ENCODE data around the gene RPS6KA2. TPM values are rescaled to one million over a fixed set of nuclear protein-coding genes. Genes with fewer than 3 reads are reported as not detected.
A peak's percentile ranks its signal among the peaks of the same experiment; 100 is the strongest.

RPS6KA2 gene
- total RNA-seq, 1 donor from 2014 or later = 33.7 TPM

DNA sequence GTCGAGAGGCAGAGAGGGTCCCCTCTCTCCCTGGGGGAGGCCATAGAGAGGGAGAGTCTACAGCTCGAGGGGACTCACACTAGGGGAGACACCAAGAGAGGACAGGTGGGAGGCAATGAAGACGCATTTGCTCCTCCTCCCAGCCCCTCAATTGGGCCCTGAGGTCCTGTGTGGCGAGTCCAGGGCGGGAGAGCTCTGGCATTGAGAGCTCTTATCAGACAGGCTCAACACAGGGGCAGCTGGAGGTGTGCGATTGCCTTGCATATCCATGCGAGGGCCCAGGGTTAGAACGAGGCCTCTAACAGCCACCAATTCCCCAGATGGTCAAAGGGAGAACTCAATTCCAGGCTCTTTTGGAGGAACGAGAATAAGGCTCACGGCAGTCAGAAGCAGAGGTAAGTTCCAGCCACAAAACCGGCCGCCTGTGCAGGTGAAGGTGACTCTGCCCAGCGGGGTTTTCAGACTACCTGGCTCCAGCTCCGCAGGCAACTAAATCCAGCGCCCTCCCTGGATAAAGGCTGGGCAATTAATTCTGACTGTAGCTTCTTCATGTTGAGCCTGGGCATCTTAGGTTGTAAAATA is 150.3 kb downstream of the RPS6KA2 start:
- H3K27ac Mint-ChIP-seq (ENCODE audit: unreplicated experiment) = no peak overlapping the region
- no peaks in the 10 kb centered on the region for H3K27me3 Mint-ChIP-seq (ENCODE audit: low read depth)
- no peak overlapping the region for H3K4me3 Mint-ChIP-seq
- H3K36me3 Mint-ChIP-seq (ENCODE audit: low read depth) = peaks cover 3% of the 10 kb centered on the region
- TF ChIP-seq, protein P1, sequence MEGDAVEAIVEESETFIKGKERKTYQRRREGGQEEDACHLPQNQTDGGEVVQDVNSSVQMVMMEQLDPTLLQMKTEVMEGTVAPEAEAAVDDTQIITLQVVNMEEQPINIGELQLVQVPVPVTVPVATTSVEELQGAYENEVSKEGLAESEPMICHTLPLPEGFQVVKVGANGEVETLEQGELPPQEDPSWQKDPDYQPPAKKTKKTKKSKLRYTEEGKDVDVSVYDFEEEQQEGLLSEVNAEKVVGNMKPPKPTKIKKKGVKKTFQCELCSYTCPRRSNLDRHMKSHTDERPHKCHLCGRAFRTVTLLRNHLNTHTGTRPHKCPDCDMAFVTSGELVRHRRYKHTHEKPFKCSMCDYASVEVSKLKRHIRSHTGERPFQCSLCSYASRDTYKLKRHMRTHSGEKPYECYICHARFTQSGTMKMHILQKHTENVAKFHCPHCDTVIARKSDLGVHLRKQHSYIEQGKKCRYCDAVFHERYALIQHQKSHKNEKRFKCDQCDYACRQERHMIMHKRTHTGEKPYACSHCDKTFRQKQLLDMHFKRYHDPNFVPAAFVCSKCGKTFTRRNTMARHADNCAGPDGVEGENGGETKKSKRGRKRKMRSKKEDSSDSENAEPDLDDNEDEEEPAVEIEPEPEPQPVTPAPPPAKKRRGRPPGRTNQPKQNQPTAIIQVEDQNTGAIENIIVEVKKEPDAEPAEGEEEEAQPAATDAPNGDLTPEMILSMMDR (conservative IDR thresholded peaks at IDR 0.05) = no peak
- no peak for DNase-seq (ENCODE audit: low read depth, low spot score)
- no peaks in the 10 kb centered on the region for H3K4me1 Mint-ChIP-seq
- H3K9me3 Mint-ChIP-seq = no peaks in the 10 kb centered on the region

DNA sequence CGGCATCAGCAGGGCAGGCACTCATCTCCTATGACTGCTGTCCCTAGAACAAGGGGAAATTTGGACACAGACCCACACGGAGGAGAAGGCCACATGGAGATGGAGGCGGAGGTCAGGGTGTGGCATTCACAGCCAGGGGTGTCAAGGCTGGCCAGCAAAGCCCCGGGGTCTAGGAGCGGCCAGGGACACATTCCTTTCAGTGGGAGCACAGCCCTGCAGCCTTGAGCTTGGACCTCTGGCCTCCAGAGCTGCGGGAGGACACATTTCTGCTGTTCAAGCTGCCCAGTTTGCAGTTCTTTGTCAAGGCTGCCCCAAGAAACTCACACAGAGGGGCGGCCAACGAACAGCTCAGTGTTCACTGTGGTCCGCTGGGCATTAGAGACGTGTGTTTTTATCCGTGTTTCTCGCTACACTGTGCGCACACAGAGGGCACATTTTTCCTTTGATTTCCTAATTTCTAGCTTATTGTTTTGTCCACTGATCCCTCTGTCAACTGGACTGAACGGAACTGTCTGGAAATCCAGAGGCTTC is 150.9 kb downstream of the RPS6KA2 start:
- H3K27me3 Mint-ChIP-seq (ENCODE audit: low read depth) = no peaks in the 10 kb centered on the region
- H3K27ac Mint-ChIP-seq (ENCODE audit: unreplicated experiment) = no peak overlapping the region
- no peak for DNase-seq (ENCODE audit: low read depth, low spot score)
- no peaks in the 10 kb centered on the region for H3K9me3 Mint-ChIP-seq
- peaks cover 3% of the 10 kb centered on the region for H3K36me3 Mint-ChIP-seq (ENCODE audit: low read depth)
- no peak overlapping the region for H3K4me3 Mint-ChIP-seq
- TF ChIP-seq, protein P1 (conservative IDR thresholded peaks at IDR 0.05) = no peak
- H3K4me1 Mint-ChIP-seq = no peaks in the 10 kb centered on the region

DNA sequence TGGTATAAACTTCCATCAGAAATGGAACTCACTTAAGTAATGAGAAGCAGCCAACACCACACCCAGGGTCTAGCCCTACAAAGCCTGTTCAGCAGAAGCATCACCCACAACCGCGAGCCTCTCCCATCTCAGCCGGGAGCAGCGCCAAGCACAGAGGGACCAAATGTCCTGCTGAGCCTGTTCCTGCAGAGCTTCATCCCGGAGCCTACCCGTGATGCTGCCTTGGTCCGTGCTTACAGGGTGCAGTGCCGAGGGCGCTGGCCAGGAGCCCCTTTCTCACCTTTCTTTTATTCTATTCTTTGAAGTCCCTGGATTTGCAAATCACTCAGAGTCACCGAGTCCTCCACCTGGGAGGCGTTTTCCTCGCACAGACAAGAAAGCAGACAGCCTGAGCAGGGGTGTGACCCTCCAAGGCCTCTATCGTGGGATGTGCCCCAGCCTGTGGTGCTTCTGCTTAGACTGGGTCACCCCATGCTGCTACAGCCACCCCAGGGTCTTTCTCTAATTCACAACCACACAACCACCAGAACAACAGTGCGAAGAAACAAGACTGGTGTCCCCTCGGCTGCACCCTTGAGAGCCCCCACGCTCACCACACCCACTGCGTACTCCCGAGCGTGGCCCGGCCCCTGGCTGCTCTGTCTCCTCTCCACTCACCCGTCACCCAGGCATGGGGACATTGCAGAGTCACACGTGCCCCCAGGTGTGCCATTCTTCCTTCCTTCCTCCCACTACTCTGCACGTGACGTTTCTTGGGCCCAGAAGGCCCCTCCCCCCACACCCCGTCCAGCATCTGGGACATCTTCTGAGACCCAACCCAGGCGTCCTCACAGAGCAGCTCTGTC is 152.1 kb downstream of the RPS6KA2 start:
- Mint-ChIP-seq H3K4me1 (no peaks in the 10 kb centered on the region), H3K4me3 (no peak overlapping the region), H3K27me3 (ENCODE audit: low read depth) (no peaks in the 10 kb centered on the region), H3K9me3 (no peaks in the 10 kb centered on the region), H3K36me3 (ENCODE audit: low read depth) (peaks cover 3% of the 10 kb centered on the region), H3K27ac (ENCODE audit: unreplicated experiment) (no peak overlapping the region)
- no peak for DNase-seq (ENCODE audit: low read depth, low spot score)
- TF ChIP-seq, protein P1 (conservative IDR thresholded peaks at IDR 0.05) = no peak

DNA sequence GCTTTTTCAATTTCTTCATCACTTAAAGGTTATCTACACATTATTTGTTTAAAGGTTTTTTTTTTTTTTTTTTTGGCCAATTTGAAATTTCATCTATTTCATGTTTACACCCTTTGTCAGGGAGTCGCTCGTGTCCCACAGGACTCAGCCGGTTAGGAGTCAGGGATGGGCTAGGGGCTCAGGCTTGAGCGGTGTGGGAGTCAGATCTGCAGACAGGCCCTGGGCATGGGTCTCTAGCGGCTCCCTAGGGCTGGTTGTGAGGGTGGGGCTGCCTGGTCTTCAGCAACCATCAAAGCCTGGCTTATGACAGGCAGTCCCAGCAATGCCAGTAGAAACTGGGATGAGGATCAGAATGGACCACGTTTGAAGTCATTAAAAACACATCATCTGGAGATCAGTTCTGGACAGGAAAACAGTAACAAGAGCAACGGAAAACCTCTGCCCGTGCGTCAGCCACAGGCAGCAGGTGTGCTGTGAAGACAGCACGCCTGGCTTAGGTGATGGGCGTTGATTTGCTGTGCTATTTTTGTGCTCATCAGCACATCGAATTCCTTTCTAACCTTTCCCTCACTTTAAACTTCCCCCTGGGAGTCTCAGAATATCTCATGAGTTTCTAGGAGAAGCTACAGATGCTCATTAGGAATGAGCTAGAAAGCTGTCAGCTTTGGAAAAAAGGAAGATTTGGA is 153.0 kb downstream of the RPS6KA2 start:
- Mint-ChIP-seq H3K27me3 (ENCODE audit: low read depth) (no peaks in the 10 kb centered on the region), H3K9me3 (no peaks in the 10 kb centered on the region), H3K4me3 (no peak overlapping the region), H3K4me1 (no peaks in the 10 kb centered on the region), H3K36me3 (ENCODE audit: low read depth) (peaks cover 3% of the 10 kb centered on the region), H3K27ac (ENCODE audit: unreplicated experiment) (peak overlapping the region; percentile 88)
- DNase-seq (ENCODE audit: low read depth, low spot score) = no peak
- TF ChIP-seq, protein P1 (conservative IDR thresholded peaks at IDR 0.05) = no peak

DNA sequence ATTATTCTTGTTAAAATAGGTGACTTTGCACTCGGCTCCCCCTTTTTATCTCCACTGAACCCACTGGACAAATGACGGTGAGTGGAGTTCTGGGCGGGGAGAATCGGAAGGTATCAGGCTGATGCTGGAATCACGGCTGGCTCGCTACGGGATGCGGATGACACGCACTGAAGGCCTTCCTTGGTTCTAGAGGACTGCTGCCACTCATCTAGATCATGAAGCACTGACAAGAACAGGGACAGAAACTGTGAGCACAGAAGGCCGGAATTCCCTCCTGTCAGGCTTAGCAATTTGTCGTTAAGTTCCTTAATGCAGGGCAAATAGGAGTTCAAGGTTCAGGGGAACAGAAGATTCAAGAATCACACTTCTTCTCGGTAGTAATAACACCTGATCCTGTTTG is 154.4 kb downstream of the RPS6KA2 start:
- H3K4me1 Mint-ChIP-seq = no peaks in the 10 kb centered on the region
- no peak for DNase-seq (ENCODE audit: low read depth, low spot score)
- TF ChIP-seq, protein P1 (conservative IDR thresholded peaks at IDR 0.05) = no peak
- no peaks in the 10 kb centered on the region for H3K9me3 Mint-ChIP-seq
- no peak overlapping the region for H3K27ac Mint-ChIP-seq (ENCODE audit: unreplicated experiment)
- H3K36me3 Mint-ChIP-seq (ENCODE audit: low read depth) = no peaks in the 10 kb centered on the region
- H3K27me3 Mint-ChIP-seq (ENCODE audit: low read depth) = no peaks in the 10 kb centered on the region
- H3K4me3 Mint-ChIP-seq = no peak overlapping the region

All from neural crest cell (in vitro differentiated cells).